Activated naive CD4-positive, alpha-beta T cell treated with anti-CD3 and anti-CD28 coated beads, Interleukin-2, amount 10 ng/mL, durations not matched to agents 7 days and 5 days (primary cell): ENCODE data around the gene LRRC61.
"Not testable (repeated sequence)": the region's sequence is repeated elsewhere in the genome, so short reads cannot be mapped to it uniquely, and the experiment has no call there.

Experiments
- CTCF ChIA-PET: fragments of 350-600 bp; sonication (Branson Sonifier 250); formaldehyde crosslinking; loops from one replicate; lab custom pipeline; 2021; ENCODE audit warnings: antibody characterized with exemption; lab: Charles Lee
- DNase-seq: peaks from one replicate; pipeline ENCODE4 v3.0.0-alpha.2; 2020
- H3K27ac Mint-ChIP-seq: one replicate; pipeline ENCODE4 v1.8.0; 2021; ENCODE audit warnings: mild to moderate bottlenecking, moderate library complexity, mixed read lengths
- H3K27me3 Mint-ChIP-seq: one replicate; pipeline ENCODE4 v1.8.0; 2021; ENCODE audit warnings: mild to moderate bottlenecking, mixed read lengths
- H3K36me3 Mint-ChIP-seq: one replicate; pipeline ENCODE4 v1.8.0; 2021; ENCODE audit warnings: mixed read lengths
- H3K4me1 Mint-ChIP-seq: one replicate; pipeline ENCODE4 v1.8.0; 2021; ENCODE audit warnings: mixed read lengths
- H3K4me3 Mint-ChIP-seq: one replicate; pipeline ENCODE4 v1.8.0; 2021; ENCODE audit warnings: mild to moderate bottlenecking, moderate library complexity, mixed read lengths
- H3K9me3 Mint-ChIP-seq: one replicate; pipeline ENCODE4 v1.8.0; 2021; ENCODE audit warnings: mixed read lengths

Gene LRRC61

DNA sequence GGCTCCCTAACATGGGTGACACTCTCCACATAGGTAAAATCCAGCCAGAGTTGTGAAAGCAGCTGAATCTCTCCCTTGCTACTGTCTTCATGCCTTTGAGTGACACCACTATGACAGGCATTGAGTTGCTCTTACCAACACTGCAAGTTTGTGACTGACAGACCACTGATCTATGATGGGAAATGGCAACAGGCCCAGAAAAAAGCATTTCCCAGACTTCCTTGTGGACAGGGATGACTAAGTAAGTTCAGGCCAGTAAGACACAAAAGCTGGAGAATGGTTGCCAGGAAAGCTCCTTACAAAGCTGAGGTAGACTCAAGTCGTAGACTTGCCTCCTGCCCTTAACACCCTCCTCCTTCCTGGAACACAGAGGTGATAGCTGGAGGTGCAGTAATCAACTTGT, 20.2 kb upstream of the LRRC61 start:
- H3K27me3 Mint-ChIP-seq, CTCF ChIA-PET, H3K4me3 Mint-ChIP-seq, H3K4me1 Mint-ChIP-seq, H3K9me3 Mint-ChIP-seq, H3K27ac Mint-ChIP-seq, DNase-seq, H3K36me3 Mint-ChIP-seq: not testable (repeated sequence)

DNA sequence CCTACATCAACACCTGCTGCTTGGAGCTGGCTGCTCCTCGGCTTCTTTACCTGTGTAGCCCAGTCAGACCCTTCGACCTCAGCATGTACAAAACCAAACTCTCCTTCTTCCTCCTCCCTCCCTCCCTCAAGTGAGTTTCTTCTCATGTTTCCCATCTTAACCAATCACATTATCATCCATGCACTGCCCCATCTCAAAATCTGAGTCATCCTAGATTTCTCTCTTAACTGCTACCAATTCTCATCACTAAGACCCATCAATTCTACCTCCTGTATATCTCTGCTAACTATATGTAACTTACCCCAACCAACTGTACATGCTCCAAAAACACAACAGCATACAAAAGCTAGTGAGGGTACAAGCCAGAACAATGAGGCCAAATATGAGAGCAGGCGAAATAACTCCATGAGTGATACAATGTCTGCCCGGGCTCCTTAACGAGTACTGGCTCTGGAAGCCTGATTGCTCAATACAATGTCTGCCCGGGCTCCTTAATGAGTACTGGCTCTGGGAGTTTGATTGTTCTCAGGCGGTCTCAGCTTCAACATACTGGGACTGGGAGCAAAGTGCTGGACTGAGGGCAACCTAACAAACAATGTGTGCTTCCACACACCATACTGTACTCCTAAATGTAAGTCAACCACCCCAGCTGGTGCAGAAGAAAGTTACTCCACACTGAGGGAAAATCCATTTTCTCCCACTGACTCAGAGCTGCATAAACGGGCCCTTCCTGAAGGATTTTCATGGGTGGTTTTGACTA, 18.5 kb upstream of the LRRC61 start:
- H3K9me3 Mint-ChIP-seq, H3K27me3 Mint-ChIP-seq, CTCF ChIA-PET, DNase-seq, H3K36me3 Mint-ChIP-seq, H3K27ac Mint-ChIP-seq, H3K4me3 Mint-ChIP-seq, H3K4me1 Mint-ChIP-seq: not testable (repeated sequence)

DNA sequence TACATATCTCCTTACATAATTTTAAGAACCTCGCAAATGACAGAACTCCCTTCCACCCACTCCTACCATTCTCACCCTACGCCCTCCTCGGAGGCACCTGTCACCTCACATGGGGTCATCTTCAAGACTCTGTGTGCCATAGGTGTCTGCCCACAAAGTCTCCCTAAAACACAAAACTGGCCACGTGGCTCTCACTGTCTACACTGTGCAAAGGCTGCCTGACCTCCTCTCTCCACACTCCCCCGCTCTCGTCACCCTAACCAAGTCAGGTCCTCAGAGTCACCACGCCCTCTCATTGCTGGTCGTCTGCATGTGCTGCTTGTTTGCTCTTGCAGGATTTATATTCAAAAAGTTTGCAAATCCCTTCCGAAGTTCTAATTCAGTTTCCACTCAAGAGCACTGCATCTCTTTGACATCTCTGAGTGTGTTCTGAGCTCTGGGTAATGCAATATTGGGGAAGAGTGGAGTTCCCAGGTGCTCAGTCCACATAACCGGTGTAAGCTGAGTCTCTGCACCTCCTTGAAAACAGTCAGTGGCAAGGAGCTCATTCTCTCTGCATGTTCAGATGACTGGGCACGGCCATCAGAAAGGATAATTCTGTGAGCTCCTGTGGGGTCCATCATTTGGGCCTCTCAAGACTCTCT, 17.8 kb upstream of the LRRC61 start:
- H3K4me3 Mint-ChIP-seq, H3K27ac Mint-ChIP-seq, DNase-seq, CTCF ChIA-PET, H3K9me3 Mint-ChIP-seq, H3K27me3 Mint-ChIP-seq, H3K4me1 Mint-ChIP-seq, H3K36me3 Mint-ChIP-seq: not testable (repeated sequence)

DNA sequence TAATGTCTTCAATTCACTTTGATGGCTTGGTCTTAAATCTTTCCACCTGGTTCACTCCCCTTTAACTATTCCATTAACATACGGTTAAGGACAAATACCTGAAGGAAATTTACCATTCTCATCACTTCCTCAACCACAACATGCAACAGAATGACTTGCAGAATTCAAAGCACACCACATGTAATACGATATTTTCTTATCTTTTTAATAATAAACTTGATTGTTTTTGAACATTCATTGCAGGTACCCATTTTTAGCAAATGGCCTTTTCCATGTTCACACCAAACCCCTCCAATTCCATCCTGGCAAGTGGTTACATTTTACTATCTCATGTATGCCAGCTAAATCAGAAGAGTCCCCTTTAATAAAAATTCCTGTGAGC, 17.3 kb upstream of the LRRC61 start:
- H3K4me3 Mint-ChIP-seq, CTCF ChIA-PET, H3K4me1 Mint-ChIP-seq, H3K9me3 Mint-ChIP-seq, H3K27ac Mint-ChIP-seq, H3K36me3 Mint-ChIP-seq, H3K27me3 Mint-ChIP-seq, DNase-seq: not testable (repeated sequence)

DNA sequence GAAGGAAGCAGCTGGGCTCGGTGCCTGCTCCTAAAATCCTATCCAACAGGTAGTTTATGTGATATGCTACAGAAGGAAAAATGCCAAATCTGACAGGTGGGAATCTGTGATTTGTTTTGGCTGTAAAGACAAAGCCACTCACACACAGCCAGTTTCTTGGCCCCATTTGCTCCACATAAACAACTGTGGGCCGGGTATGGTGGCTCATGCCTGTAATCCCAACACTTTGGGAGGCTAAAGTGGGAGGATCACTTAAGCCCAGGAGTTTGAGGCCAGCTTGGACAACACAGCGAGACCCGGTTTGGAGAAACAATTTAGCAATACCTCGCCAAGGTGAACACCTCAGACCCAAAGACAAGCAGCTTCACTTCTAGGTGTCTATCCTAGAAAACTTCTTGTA, 16.8 kb upstream of the LRRC61 start:
- CTCF ChIA-PET, H3K4me1 Mint-ChIP-seq, H3K27me3 Mint-ChIP-seq, H3K27ac Mint-ChIP-seq, H3K36me3 Mint-ChIP-seq, DNase-seq, H3K9me3 Mint-ChIP-seq, H3K4me3 Mint-ChIP-seq: not testable (repeated sequence)

DNA sequence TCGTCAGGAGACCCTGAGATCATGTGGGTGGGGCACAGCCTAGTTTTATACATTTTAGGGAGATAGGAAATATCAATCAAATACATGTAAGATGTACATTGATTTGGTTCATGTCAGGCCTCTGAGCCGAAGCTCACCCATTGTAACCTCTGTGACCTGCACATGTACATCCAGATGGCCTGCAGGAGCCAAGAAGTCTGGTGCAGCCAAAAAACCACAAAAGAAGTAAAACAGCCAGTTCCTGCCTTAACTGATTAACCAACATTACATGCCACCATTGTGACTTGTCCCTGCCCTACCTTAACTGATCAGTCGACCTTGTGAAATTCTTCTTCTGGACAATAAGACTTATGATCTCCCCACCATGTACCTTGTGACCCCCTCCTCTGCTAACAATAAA, 16.0 kb upstream of the LRRC61 start:
- CTCF ChIA-PET, result no interaction called here
- Mint-ChIP-seq H3K27me3 (peaks cover 5% of the 10 kb centered on the region), H3K36me3 (no peaks in the 10 kb centered on the region), H3K4me1 (peaks cover 3% of the 10 kb centered on the region), H3K4me3 (no peak overlapping the region), H3K9me3 (no peaks in the 10 kb centered on the region), H3K27ac (no peak overlapping the region)
- no peak for DNase-seq

DNA sequence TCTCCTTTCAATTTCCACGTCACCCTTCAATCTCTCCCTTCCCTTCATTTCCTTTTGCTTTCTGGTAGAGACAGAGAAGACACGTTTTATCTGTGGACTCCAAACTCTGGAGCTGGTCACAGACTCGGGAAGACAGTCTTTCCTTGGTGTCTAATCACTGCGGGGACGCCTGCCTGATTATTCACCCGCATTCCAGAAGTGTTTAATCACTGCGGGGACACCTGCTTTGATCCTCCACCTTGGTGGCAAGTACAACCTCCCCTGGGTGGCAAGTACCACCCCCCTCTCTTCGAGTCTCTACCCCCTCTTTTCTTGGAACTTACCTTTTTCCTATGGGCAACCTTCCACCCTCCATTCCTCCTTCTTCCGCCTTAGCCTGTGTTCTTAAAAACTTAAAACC, 15.3 kb upstream of the LRRC61 start:
- H3K27ac Mint-ChIP-seq, result no peak overlapping the region
- CTCF ChIA-PET, result no interaction called here
- no peaks in the 10 kb centered on the region for H3K9me3 Mint-ChIP-seq

DNA sequence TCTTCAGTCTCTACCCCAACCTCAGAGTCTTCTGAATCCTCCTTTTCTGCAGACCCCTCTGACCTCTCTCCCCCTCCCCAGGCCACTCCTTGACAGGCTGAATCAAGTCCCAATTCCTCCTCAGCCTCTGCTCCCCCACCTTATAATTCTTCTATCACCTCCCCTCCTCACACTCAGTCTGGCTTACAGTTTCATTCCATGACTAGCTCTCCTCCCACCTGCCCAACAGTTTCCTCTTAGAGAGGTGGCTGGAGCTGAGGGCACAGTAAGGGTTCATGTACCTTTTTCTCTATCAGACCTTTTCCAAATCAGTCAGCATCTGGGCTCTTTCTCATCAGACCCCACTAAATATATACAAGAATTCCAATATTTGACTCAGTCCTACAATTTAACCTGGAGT, 14.6 kb upstream of the LRRC61 start:
- H3K4me1 Mint-ChIP-seq, result peaks cover 3% of the 10 kb centered on the region
- H3K27me3 Mint-ChIP-seq, result peaks cover 5% of the 10 kb centered on the region
- H3K4me3 Mint-ChIP-seq, result no peak overlapping the region
- no peak overlapping the region for H3K27ac Mint-ChIP-seq
- DNase-seq, result no peak
- no peaks in the 10 kb centered on the region for H3K9me3 Mint-ChIP-seq
- H3K36me3 Mint-ChIP-seq, result no peaks in the 10 kb centered on the region
- CTCF ChIA-PET, result no interaction called here

More for the DNA sequence above, 15.3 kb upstream of the LRRC61 start:
- Mint-ChIP-seq H3K36me3 (no peaks in the 10 kb centered on the region), H3K4me3 (no peak overlapping the region), H3K4me1 (peaks cover 3% of the 10 kb centered on the region), H3K27me3 (peaks cover 5% of the 10 kb centered on the region)
- DNase-seq, result no peak

DNA sequence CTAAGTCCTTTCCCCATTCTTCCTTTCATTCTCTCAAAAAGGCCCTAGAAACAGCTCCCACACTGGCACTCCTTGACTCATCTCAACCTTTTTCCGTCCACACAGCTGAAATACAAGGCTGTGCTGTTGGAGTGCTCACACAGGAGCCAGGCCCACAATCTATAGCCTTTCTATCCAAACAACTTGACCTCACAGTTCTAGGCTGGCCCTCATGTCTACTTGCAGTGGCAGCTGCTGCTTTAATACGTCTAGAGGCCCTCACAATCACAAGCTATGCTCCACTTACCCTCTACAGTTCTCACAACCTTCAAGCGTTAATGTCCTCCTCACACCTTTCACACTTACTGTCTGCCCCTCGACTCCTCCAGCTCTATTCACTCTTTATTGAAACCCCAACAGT, 12.0 kb upstream of the LRRC61 start:
- H3K27me3 Mint-ChIP-seq, result no peaks in the 10 kb centered on the region
- CTCF ChIA-PET, result interaction anchor here (1.2 kb wide), 1 partner anchor 111 kb away, joined by 4 read pairs; no protein-coding TSS in a partner anchor
- peaks cover 3% of the 10 kb centered on the region for H3K4me1 Mint-ChIP-seq
- no peak overlapping the region for H3K4me3 Mint-ChIP-seq
- no peaks in the 10 kb centered on the region for H3K36me3 Mint-ChIP-seq
- DNase-seq, result no peak
- H3K9me3 Mint-ChIP-seq, result no peaks in the 10 kb centered on the region
- no peak overlapping the region for H3K27ac Mint-ChIP-seq

DNA sequence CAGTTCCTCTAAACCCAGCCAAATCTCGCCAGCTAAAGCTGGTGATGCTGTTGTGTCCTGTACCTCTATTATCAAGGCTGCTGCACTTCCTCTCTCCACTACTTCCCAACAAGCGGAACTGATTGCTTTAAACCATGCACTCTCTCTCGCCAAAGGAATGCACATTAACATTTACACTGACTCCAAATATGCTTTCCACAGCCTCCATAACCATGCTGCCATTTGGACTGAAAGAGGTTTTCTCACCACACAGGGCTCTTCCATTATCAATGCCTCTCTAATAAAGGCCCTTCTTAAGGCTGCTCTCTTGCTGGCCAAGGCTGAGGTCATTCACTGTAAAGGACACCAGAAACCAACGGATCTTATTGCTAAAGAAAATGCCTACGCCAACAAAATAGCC, 11.4 kb upstream of the LRRC61 start:
- H3K36me3 Mint-ChIP-seq, result no peaks in the 10 kb centered on the region

DNA sequence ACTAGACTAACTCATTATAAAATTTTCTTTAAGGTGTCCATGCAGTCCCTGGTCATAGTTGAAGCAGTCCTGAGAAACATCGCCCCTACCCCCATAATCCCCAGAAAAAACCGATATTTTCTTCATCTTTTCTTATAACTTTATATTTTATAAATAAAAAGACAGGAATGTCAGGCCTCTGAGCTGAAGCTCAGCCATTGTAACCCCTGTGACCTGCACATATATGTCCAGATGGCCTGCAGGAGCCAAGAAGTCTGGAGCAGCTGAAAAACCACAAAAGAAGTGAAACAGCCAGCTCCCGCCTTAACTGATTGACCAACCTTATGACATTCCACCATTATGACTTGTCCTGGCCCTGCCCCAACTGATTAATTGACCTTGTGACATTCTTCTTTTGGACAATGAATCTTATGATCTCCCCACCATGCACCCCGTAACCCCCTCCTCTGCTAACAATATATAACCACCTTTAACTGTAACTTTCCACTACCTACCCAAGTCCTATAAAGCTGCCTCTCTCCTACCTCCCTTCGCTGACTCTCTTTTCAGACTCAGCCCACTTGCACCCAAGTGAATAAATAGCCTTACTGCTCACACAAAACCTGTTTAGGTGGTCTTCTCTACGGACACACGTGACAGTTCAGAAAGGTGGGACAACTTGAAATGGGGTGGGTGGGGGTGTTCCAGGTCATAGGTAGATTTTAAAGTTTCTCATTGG, 10.3 kb upstream of the LRRC61 start:
- H3K27me3 Mint-ChIP-seq, H3K36me3 Mint-ChIP-seq, H3K27ac Mint-ChIP-seq, H3K9me3 Mint-ChIP-seq, H3K4me1 Mint-ChIP-seq, H3K4me3 Mint-ChIP-seq, DNase-seq: not testable (repeated sequence)
- CTCF ChIA-PET, result interaction anchor here (1.0 to 1.3 kb wide), 3 partner anchors 134 to 866 kb away, joined by 3 read pairs; no protein-coding TSS in a partner anchor

More for the DNA sequence above, 11.4 kb upstream of the LRRC61 start:
- no peak overlapping the region for H3K27ac Mint-ChIP-seq
- no peak overlapping the region for H3K4me3 Mint-ChIP-seq
- H3K27me3 Mint-ChIP-seq, result no peaks in the 10 kb centered on the region
- no peaks in the 10 kb centered on the region for H3K9me3 Mint-ChIP-seq
- CTCF ChIA-PET, result interaction anchor here (1.2 to 1.3 kb wide), 2 partner anchors 110 to 135 kb away, joined by 3 to 4 read pairs; no protein-coding TSS in a partner anchor
- no peak for DNase-seq
- peaks cover 3% of the 10 kb centered on the region for H3K4me1 Mint-ChIP-seq

DNA sequence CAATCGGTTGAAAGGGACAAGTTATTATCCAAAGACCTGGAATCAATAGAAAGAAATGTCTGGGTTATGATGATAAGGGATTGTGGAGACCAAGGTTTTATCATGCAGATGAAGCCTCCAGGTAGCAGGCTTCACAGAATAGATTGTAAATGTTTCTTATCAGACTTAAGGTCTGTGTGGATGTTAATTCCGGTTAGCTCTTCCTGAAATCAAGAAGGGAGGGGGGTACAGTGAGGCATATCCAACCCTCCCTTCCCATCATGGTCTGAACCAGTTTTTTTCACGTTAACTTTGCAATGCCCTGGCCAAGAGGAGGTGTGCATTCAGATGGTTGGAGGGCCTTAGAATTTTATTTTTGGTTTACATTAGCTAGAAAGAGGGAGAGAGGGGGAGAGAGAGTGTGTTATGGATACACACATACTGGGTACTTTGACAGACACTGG, 9.8 kb upstream of the LRRC61 start:
- H3K9me3 Mint-ChIP-seq, result no peaks in the 10 kb centered on the region
- H3K4me1 Mint-ChIP-seq, result no peaks in the 10 kb centered on the region
- H3K27ac Mint-ChIP-seq, result no peak overlapping the region
- peaks cover 3% of the 10 kb centered on the region for H3K36me3 Mint-ChIP-seq
- CTCF ChIA-PET, result interaction anchor here (1.0 to 1.1 kb wide), 2 partner anchors 465 to 865 kb away, joined by 3 read pairs; no protein-coding TSS in a partner anchor
- no peak for DNase-seq
- H3K27me3 Mint-ChIP-seq, result no peaks in the 10 kb centered on the region
- H3K4me3 Mint-ChIP-seq, result no peak overlapping the region

DNA sequence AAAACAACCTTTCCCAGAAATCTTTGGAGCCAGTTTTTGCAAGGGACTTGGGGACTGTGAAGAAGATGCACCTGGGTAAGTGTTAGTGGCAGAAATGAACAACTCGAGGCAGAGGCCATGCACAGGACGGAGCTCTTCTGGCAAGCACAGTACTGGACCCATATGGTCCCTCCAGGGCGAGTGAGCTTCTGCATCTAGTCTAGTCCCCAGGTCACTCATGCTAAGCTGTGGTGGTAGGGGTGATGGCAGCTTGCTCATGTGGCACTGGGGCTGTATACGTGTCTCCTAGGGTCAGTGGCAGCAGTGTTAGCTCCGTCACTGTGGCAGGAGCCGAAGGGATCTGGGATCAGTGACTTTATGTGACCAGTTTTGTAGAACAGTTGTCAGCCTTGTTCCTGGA, 9.3 kb upstream of the LRRC61 start:
- no peak for DNase-seq
- CTCF ChIA-PET, result interaction anchor here (1.0 kb wide), 1 partner anchor 865 kb away, joined by 3 read pairs; no protein-coding TSS in a partner anchor
- H3K4me3 Mint-ChIP-seq, result no peak overlapping the region
- H3K9me3 Mint-ChIP-seq, result no peaks in the 10 kb centered on the region
- H3K27ac Mint-ChIP-seq, result no peak overlapping the region
- no peaks in the 10 kb centered on the region for H3K4me1 Mint-ChIP-seq
- H3K36me3 Mint-ChIP-seq, result peaks cover 3% of the 10 kb centered on the region
- no peaks in the 10 kb centered on the region for H3K27me3 Mint-ChIP-seq

DNA sequence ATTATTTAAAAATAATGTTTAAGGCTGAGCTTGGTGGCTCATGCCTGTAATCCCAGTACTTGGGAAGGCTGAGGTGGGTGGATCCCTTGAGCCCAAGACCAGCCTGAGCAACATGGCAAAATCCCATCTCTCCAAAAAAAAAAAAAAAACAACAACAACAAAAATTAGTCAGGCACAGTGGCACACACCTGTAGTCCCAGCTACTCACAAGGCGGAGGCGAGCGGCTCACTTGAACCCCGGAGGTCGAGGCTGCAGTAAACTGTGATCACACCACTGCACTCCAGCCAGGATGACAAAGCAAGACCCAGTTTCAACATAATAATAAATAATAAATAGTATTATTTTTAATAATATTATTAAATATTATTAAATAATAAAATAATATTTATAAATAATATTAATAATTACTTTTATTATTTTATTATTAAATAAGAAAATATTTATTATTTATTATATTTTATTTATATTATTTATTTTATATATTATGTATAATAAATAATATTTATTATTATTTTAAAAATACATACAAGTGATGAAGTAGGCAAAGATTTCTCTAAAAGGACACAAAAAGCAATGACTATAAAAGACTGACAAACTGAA, 8.4 kb upstream of the LRRC61 start:
- no peaks in the 10 kb centered on the region for H3K27me3 Mint-ChIP-seq
- H3K4me3 Mint-ChIP-seq, result no peak overlapping the region
- no peaks in the 10 kb centered on the region for H3K9me3 Mint-ChIP-seq
- DNase-seq, result no peak
- H3K27ac Mint-ChIP-seq, result no peak overlapping the region
- H3K4me1 Mint-ChIP-seq, result no peaks in the 10 kb centered on the region
- CTCF ChIA-PET, result no interaction called here
- H3K36me3 Mint-ChIP-seq, result peaks cover 3% of the 10 kb centered on the region
